ENCODE measurements around the gene PPIE.
A peak's percentile ranks its signal among the peaks of the same experiment; 100 is the strongest.

GRCh38 chr1:39720094-39720999 lies 18.3 kb upstream of the PPIE start:
- TF ChIP-seq, protein P1, sequence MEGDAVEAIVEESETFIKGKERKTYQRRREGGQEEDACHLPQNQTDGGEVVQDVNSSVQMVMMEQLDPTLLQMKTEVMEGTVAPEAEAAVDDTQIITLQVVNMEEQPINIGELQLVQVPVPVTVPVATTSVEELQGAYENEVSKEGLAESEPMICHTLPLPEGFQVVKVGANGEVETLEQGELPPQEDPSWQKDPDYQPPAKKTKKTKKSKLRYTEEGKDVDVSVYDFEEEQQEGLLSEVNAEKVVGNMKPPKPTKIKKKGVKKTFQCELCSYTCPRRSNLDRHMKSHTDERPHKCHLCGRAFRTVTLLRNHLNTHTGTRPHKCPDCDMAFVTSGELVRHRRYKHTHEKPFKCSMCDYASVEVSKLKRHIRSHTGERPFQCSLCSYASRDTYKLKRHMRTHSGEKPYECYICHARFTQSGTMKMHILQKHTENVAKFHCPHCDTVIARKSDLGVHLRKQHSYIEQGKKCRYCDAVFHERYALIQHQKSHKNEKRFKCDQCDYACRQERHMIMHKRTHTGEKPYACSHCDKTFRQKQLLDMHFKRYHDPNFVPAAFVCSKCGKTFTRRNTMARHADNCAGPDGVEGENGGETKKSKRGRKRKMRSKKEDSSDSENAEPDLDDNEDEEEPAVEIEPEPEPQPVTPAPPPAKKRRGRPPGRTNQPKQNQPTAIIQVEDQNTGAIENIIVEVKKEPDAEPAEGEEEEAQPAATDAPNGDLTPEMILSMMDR (IDR thresholded peaks at IDR 0.05; ENCODE audit: low read depth, low read length) = peak; percentile 62
- no peak for TF ChIP-seq EZH2phosphoT487 (IDR thresholded peaks at IDR 0.05; ENCODE audit: low read depth)
